Measurements from ENCODE around the gene IFT122.
"Not testable (repeated sequence)": the region's sequence is repeated elsewhere in the genome, so short reads cannot be mapped to it uniquely, and the experiment has no call there.

Gene IFT122

GRCh38 chr3:129475863-129476262 lies 35.8 kb downstream of the IFT122 start:
- Histone ChIP-seq H2BK5ac (ENCODE audit: low read depth, low read length, poor library complexity) (no peak overlapping the region), H3K4me2 (ENCODE audit: low read length) (no peak overlapping the region), H4K91ac (ENCODE audit: low read depth, low read length) (no peak overlapping the region), H3K27ac (ENCODE audit: low read depth, low read length) (no peak overlapping the region), H3K4me3 (ENCODE audit: low read depth, low read length) (no peak overlapping the region), H3K18ac (ENCODE audit: low read length) (no peak overlapping the region), H3K79me1 (ENCODE audit: low read length) (no peaks in the 10 kb centered on the region), H4K8ac (ENCODE audit: low read depth, low read length) (no peak overlapping the region), H3K27me3 (ENCODE audit: insufficient read depth, low read length) (no peaks in the 10 kb centered on the region), H3K23ac (ENCODE audit: low read length) (no peak overlapping the region), H3K79me2 (ENCODE audit: control insufficient read depth, insufficient read depth, low read length, poor library complexity) (no peaks in the 10 kb centered on the region), H2AK5ac (ENCODE audit: low read length) (no peak overlapping the region), H2BK12ac (ENCODE audit: low read length) (no peak overlapping the region), H3K9ac (ENCODE audit: low read length) (no peak overlapping the region), H3K4ac (ENCODE audit: low read depth, low read length) (no peak overlapping the region), H3K9me3 (ENCODE audit: insufficient read depth, low read depth, low read length) (no peaks in the 10 kb centered on the region), H4K12ac (ENCODE audit: low read depth, low read length) (no peak overlapping the region), H3K36me3 (ENCODE audit: control insufficient read depth in 1 of 2, insufficient read depth in 2 of 2, low read length in 2 of 2) (peaks cover 20% of the 10 kb centered on the region in 2 experiments), H3K14ac (ENCODE audit: low read length) (no peak overlapping the region), H2BK120ac (ENCODE audit: insufficient read depth, low read length, poor library complexity) (no peak overlapping the region), H3K4me1 (ENCODE audit: control insufficient read depth in 1 of 2, insufficient read depth in 2 of 2, low read length in 2 of 2) (no peaks in the 10 kb centered on the region), H2AFZ (ENCODE audit: insufficient read depth, low read length, poor library complexity) (no peak overlapping the region)
- no peak for DNase-seq
- WGBS (ENCODE audit: extremely low coverage, insufficient coverage, insufficient read length) = no CpG with 5 or more reads among the region's 3 CpGs

GRCh38 chr3:129476586-129476985 lies 36.6 kb downstream of the IFT122 start:
- H2AK5ac ChIP-seq (ENCODE audit: low read length) = no peak overlapping the region
- DNase-seq = no peak
- H3K14ac ChIP-seq (ENCODE audit: low read length) = no peak overlapping the region
- no CpG with 5 or more reads among the region's 6 CpGs for WGBS (ENCODE audit: extremely low coverage, insufficient coverage, insufficient read length)
- no peak overlapping the region for H2BK5ac ChIP-seq (ENCODE audit: low read depth, low read length, poor library complexity)
- peaks cover 20% of the 10 kb centered on the region in 2 experiments for H3K36me3 ChIP-seq (ENCODE audit: control insufficient read depth in 1 of 2, insufficient read depth in 2 of 2, low read length in 2 of 2)
- H3K27me3 ChIP-seq (ENCODE audit: insufficient read depth, low read length) = no peaks in the 10 kb centered on the region
- peaks cover under 1% of the 10 kb centered on the region in 2 experiments for H3K4me1 ChIP-seq (ENCODE audit: control insufficient read depth in 1 of 2, insufficient read depth in 2 of 2, low read length in 2 of 2)
- H3K23ac ChIP-seq (ENCODE audit: low read length) = no peak overlapping the region
- no peaks in the 10 kb centered on the region for H3K9me3 ChIP-seq (ENCODE audit: insufficient read depth, low read depth, low read length)
- H3K79me2 ChIP-seq (ENCODE audit: control insufficient read depth, insufficient read depth, low read length, poor library complexity) = no peaks in the 10 kb centered on the region
- H2BK12ac ChIP-seq (ENCODE audit: low read length) = no peak overlapping the region
- no peak overlapping the region for H4K12ac ChIP-seq (ENCODE audit: low read depth, low read length)
- H4K8ac ChIP-seq (ENCODE audit: low read depth, low read length) = no peak overlapping the region
- no peak overlapping the region for H4K91ac ChIP-seq (ENCODE audit: low read depth, low read length)
- H2AFZ ChIP-seq (ENCODE audit: insufficient read depth, low read length, poor library complexity) = no peak overlapping the region
- no peak overlapping the region for H2BK120ac ChIP-seq (ENCODE audit: insufficient read depth, low read length, poor library complexity)
- H3K79me1 ChIP-seq (ENCODE audit: low read length) = no peaks in the 10 kb centered on the region
- no peak overlapping the region for H3K9ac ChIP-seq (ENCODE audit: low read length)
- no peak overlapping the region for H3K4ac ChIP-seq (ENCODE audit: low read depth, low read length)
- no peak overlapping the region for H3K4me2 ChIP-seq (ENCODE audit: low read length)
- H3K4me3 ChIP-seq (ENCODE audit: low read depth, low read length) = no peak overlapping the region
- H3K18ac ChIP-seq (ENCODE audit: low read length) = no peak overlapping the region
- H3K27ac ChIP-seq (ENCODE audit: low read depth, low read length) = no peak overlapping the region

GRCh38 chr3:129481225-129481765 lies 41.3 kb downstream of the IFT122 start:
- H3K23ac ChIP-seq (ENCODE audit: low read length); H3K9me3 ChIP-seq (ENCODE audit: insufficient read depth, low read depth, low read length); DNase-seq; H3K4me3 ChIP-seq (ENCODE audit: low read depth, low read length); H2AFZ ChIP-seq (ENCODE audit: insufficient read depth, low read length, poor library complexity); H4K8ac ChIP-seq (ENCODE audit: low read depth, low read length); H2BK5ac ChIP-seq (ENCODE audit: low read depth, low read length, poor library complexity); H3K27me3 ChIP-seq (ENCODE audit: insufficient read depth, low read length); H3K9ac ChIP-seq (ENCODE audit: low read length); H3K14ac ChIP-seq (ENCODE audit: low read length); H2BK120ac ChIP-seq (ENCODE audit: insufficient read depth, low read length, poor library complexity); H3K27ac ChIP-seq (ENCODE audit: low read depth, low read length); H4K91ac ChIP-seq (ENCODE audit: low read depth, low read length); H2BK12ac ChIP-seq (ENCODE audit: low read length); H3K79me2 ChIP-seq (ENCODE audit: control insufficient read depth, insufficient read depth, low read length, poor library complexity); H3K4ac ChIP-seq (ENCODE audit: low read depth, low read length); H3K4me2 ChIP-seq (ENCODE audit: low read length); H2AK5ac ChIP-seq (ENCODE audit: low read length); H4K12ac ChIP-seq (ENCODE audit: low read depth, low read length); H3K18ac ChIP-seq (ENCODE audit: low read length): not testable (repeated sequence)
- Histone ChIP-seq H3K79me1 (ENCODE audit: low read length) (peaks cover 22% of the 10 kb centered on the region), H3K36me3 (ENCODE audit: control insufficient read depth in 1 of 2, insufficient read depth in 2 of 2, low read length in 2 of 2) (peaks cover 18 to 26% of the 10 kb centered on the region in 2 experiments), H3K4me1 (ENCODE audit: control insufficient read depth in 1 of 2, insufficient read depth in 2 of 2, low read length in 2 of 2) (peaks cover 23 to 32% of the 10 kb centered on the region in 2 experiments)
- no CpG with 5 or more reads among the region's 11 CpGs for WGBS (ENCODE audit: extremely low coverage, insufficient coverage, insufficient read length)

GRCh38 chr3:129481766-129482332 lies 41.8 kb downstream of the IFT122 start:
- WGBS (ENCODE audit: extremely low coverage, insufficient coverage, insufficient read length) = no CpG with 5 or more reads among the region's 12 CpGs

More at GRCh38 chr3:129481766-129482332, 41.8 kb downstream of the IFT122 start:
- H3K4ac ChIP-seq (ENCODE audit: low read depth, low read length) = no peak overlapping the region
- no peaks in the 10 kb centered on the region for H3K9me3 ChIP-seq (ENCODE audit: insufficient read depth, low read depth, low read length)
- no peak overlapping the region for H2BK12ac ChIP-seq (ENCODE audit: low read length)
- H2AK5ac ChIP-seq (ENCODE audit: low read length) = no peak overlapping the region
- no peak overlapping the region for H3K4me2 ChIP-seq (ENCODE audit: low read length)
- DNase-seq = no peak
- no peak overlapping the region for H3K4me3 ChIP-seq (ENCODE audit: low read depth, low read length)
- H3K79me1 ChIP-seq (ENCODE audit: low read length) = peaks cover 27% of the 10 kb centered on the region
- no peak overlapping the region for H4K91ac ChIP-seq (ENCODE audit: low read depth, low read length)
- H3K36me3 ChIP-seq (ENCODE audit: control insufficient read depth in 1 of 2, insufficient read depth in 2 of 2, low read length in 2 of 2) = peaks cover 14 to 22% of the 10 kb centered on the region in 2 experiments
- H3K27ac ChIP-seq (ENCODE audit: low read depth, low read length) = peak overlapping the region; percentile 33
- H3K9ac ChIP-seq (ENCODE audit: low read length) = no peak overlapping the region
- H3K23ac ChIP-seq (ENCODE audit: low read length) = no peak overlapping the region
- peak overlapping the region; percentile 25 for H3K18ac ChIP-seq (ENCODE audit: low read length)
- H3K4me1 ChIP-seq (ENCODE audit: control insufficient read depth in 1 of 2, insufficient read depth in 2 of 2, low read length in 2 of 2) = peaks cover 27 to 36% of the 10 kb centered on the region in 2 experiments
- H4K8ac ChIP-seq (ENCODE audit: low read depth, low read length) = no peak overlapping the region
- H3K14ac ChIP-seq (ENCODE audit: low read length) = no peak overlapping the region
- H3K27me3 ChIP-seq (ENCODE audit: insufficient read depth, low read length) = no peaks in the 10 kb centered on the region
- H2BK120ac ChIP-seq (ENCODE audit: insufficient read depth, low read length, poor library complexity) = peak overlapping the region; percentile 5
- no peak overlapping the region for H4K12ac ChIP-seq (ENCODE audit: low read depth, low read length)
- H3K79me2 ChIP-seq (ENCODE audit: control insufficient read depth, insufficient read depth, low read length, poor library complexity) = peaks cover 8% of the 10 kb centered on the region
- H2BK5ac ChIP-seq (ENCODE audit: low read depth, low read length, poor library complexity) = no peak overlapping the region
- H2AFZ ChIP-seq (ENCODE audit: insufficient read depth, low read length, poor library complexity) = no peak overlapping the region

Data from trophoblast cell (in vitro differentiated cells and primary cell).